Peyer's patch (tissue), 4 donors: Measurements from ENCODE around the gene ARMH4.

Experiments used
- CTCF ChIP-seq, 6 experiments: fragments of 450-650 bp in 4 of 6; fragments of 200-600 bp in 2 of 6; sonication (generic) in 1 of 6; IDR thresholded peaks; one replicate each; pipeline ENCODE4 v1.5.1; 2017 to 2019; ENCODE audit warnings: antibody characterized with exemption in 6 of 6, mild to moderate bottlenecking in 3 of 6, moderate library complexity in 1 of 6
- POLR2A ChIP-seq, 2 donors: fragments of 450-650 bp; IDR thresholded peaks; one replicate each; pipeline ENCODE4 v1.5.1; 2017; ENCODE audit warnings: antibody characterized with exemption in 2 of 2, mild to moderate bottlenecking in 2 of 2, moderate library complexity in 2 of 2

GRCh38 chr14:58054100-58054499, 97.9 kb downstream of the ARMH4 start:
- TF ChIP-seq POLR2A (IDR thresholded peaks at IDR 0.05) (no peak), CTCF (IDR thresholded peaks at IDR 0.05) (no peak)
